ENCODE results near the gene TOR1B.

- TF ChIP-seq CTCF (IDR thresholded peaks at IDR 0.05; ENCODE audit: low read length) (peak; percentile 85), EZH2 (optimal IDR thresholded peaks at IDR 0.05; ENCODE audit: low read depth, low read length) (no peak), EZH2phosphoT487 (IDR thresholded peaks at IDR 0.05; ENCODE audit: low read length) (no peak)
These were observed 19.2 kb upstream of the TOR1B start for GRCh38 chr9:129783516-129784361.

All from MM.1S (cell line).